ENCODE results near the gene PIKFYVE.
A peak's percentile ranks its signal among the peaks of the same experiment; 100 is the strongest.

The PIKFYVE gene

GRCh38 chr2:208297961-208298360 is 31.9 kb downstream of the PIKFYVE start:
- no peak for DNase-seq (ENCODE audit: low spot score)
- in situ Hi-C loops (cut with MboI; ENCODE audit: low sequenced_read_pairs, unreplicated experiment): no loop called here
- no peak for TF ChIP-seq CTCF (IDR thresholded peaks at IDR 0.05; ENCODE audit: borderline replicate concordance, control extremely low read depth, extremely low read depth, insufficient read depth, missing control alignments)

- no peak for TF ChIP-seq CTCF (IDR thresholded peaks at IDR 0.05; ENCODE audit: borderline replicate concordance, control extremely low read depth, extremely low read depth, insufficient read depth, missing control alignments)
- in situ Hi-C loops (cut with MboI; ENCODE audit: low sequenced_read_pairs, unreplicated experiment): no loop called here
- no peak for DNase-seq (ENCODE audit: low spot score)
These were observed 35.0 kb downstream of the PIKFYVE start for GRCh38 chr2:208300847-208301618.

GRCh38 chr2:208304157-208304556 is 38.1 kb downstream of the PIKFYVE start:
- DNase-seq (ENCODE audit: low spot score): no peak
- in situ Hi-C loops (cut with MboI; ENCODE audit: low sequenced_read_pairs, unreplicated experiment): no loop called here
- TF ChIP-seq CTCF (IDR thresholded peaks at IDR 0.05; ENCODE audit: borderline replicate concordance, control extremely low read depth, extremely low read depth, insufficient read depth, missing control alignments): no peak

GRCh38 chr2:208304695-208305094 is 38.6 kb downstream of the PIKFYVE start:
- DNase-seq (ENCODE audit: low spot score): no peak
- in situ Hi-C loops (cut with MboI; ENCODE audit: low sequenced_read_pairs, unreplicated experiment): no loop called here
- TF ChIP-seq CTCF (IDR thresholded peaks at IDR 0.05; ENCODE audit: borderline replicate concordance, control extremely low read depth, extremely low read depth, insufficient read depth, missing control alignments): no peak

GRCh38 chr2:208306291-208306690 is 40.2 kb downstream of the PIKFYVE start:
- no peak for DNase-seq (ENCODE audit: low spot score)
- no peak for TF ChIP-seq CTCF (IDR thresholded peaks at IDR 0.05; ENCODE audit: borderline replicate concordance, control extremely low read depth, extremely low read depth, insufficient read depth, missing control alignments)
- in situ Hi-C loops (cut with MboI; ENCODE audit: low sequenced_read_pairs, unreplicated experiment): no loop called here

GRCh38 chr2:208311321-208311720 is 45.3 kb downstream of the PIKFYVE start:
- peak; percentile 51 for DNase-seq (ENCODE audit: low spot score)
- TF ChIP-seq CTCF (IDR thresholded peaks at IDR 0.05; ENCODE audit: borderline replicate concordance, control extremely low read depth, extremely low read depth, insufficient read depth, missing control alignments): no peak
- in situ Hi-C loops (cut with MboI; ENCODE audit: low sequenced_read_pairs, unreplicated experiment): no loop called here
